Colonic mucosa (tissue), 4 donors: ENCODE results near the gene SUPT3H. TPM values are rescaled to one million over a fixed set of nuclear protein-coding genes. Genes with fewer than 3 reads are reported as not detected.

Experiments
- DNase-seq: peaks from one replicate; pipeline ENCODE4 v3.0.0-alpha.2; 2020
- H3K27ac ChIP-seq: fragments of 200-600 bp; one replicate; pipeline ENCODE4 v1.8.0; 2021
- H3K27me3 ChIP-seq: fragments of 200-600 bp; one replicate; pipeline ENCODE4 v1.8.0; 2021
- H3K36me3 ChIP-seq: fragments of 200-600 bp; one replicate; pipeline ENCODE4 v1.8.0; 2021
- H3K4me1 ChIP-seq: fragments of 200-600 bp; one replicate; pipeline ENCODE4 v1.8.0; 2021; ENCODE audit warnings: mild to moderate bottlenecking
- H3K4me3 ChIP-seq: fragments of 200-600 bp; one replicate; pipeline ENCODE4 v1.8.0; 2021
- H3K9ac ChIP-seq, 2 donors: one replicate each; pipeline ENCODE4 v1.7.0; 2013; ENCODE audit warnings: control low read depth in 2 of 2, low read depth in 2 of 2, low read length in 2 of 2
- H3K9me3 ChIP-seq: fragments of 200-600 bp; one replicate; pipeline ENCODE4 v1.8.0; 2021
- intact Hi-C: fragments of 100-400 bp; cut with DNase I; formaldehyde crosslinking; loops from one replicate; pipeline ENCODE4 v1.14.1; 2022
- total RNA-seq, 2 donors: library from RNA; stranded (reverse); fragmentation: NEBNext Ultra II Directional in 1 of 2; extraction: Animal tissue kit (Norgen Biotek cat#: 25700) in 1 of 2; gene quantifications; one replicate each; pipeline ENCODE4 v1.2.1, GENCODE V29; 2021
- TF ChIP-seq, protein P1 (sequence below): fragments of 200-600 bp; IDR thresholded peaks from one replicate; pipeline ENCODE4 v1.8.0; 2022; ENCODE audit warnings: antibody characterized with exemption, mild to moderate bottlenecking
- donor health status: healthy.
- donor health status: DM: no; HTN: no; CAD: no.
- donor health status: DM: no; HTN: no; CAD: no.

The SUPT3H gene
- total RNA-seq, 2 donors from 2014 or later: 3.4 to 4.1 TPM

DNA sequence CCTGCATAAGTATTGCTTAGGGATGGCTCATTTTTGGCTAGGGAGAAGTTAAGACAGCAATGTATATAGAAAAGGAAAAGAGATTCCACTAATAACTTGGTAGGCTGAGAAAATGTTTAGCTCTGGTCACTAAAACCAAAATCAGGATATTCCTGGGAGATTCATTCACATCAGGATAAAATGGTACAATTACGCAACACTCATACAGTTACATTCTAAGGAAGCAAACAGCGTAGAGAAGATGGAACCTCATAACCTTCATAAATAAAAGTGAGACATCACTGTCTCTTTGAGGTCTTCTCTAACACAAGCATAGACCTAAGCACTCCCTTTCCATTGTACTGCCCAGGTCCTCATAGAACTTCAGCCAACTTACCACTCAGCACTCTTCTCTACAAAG is 345.3 kb downstream of the SUPT3H start:
- H3K9ac ChIP-seq: no peak overlapping the region

DNA sequence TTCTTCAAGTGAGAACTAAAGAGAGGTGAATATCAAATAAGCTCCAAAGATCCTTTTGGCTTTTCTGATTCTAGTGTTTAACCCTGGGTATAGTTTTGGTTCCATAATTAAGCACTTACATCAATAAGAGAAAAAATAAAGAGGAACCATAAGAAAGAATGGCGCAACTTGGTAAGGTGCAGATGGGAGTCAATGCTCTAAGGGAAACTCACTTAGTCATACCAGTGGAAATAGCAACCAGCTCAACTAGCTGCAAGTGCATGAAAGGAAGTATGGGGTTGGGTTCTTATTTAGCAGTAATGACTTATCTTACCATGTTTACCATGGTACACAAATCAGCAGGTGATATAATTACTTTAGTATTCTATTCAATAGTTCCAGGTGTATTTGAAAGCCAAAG is 346.1 kb downstream of the SUPT3H start:
- H3K9me3 ChIP-seq: no peaks in the 10 kb centered on the region
- H3K9ac ChIP-seq: no peak overlapping the region
- no peak overlapping the region for H3K27ac ChIP-seq
- H3K4me3 ChIP-seq: no peak overlapping the region
- intact Hi-C loops: no loop called here
- TF ChIP-seq, protein P1, sequence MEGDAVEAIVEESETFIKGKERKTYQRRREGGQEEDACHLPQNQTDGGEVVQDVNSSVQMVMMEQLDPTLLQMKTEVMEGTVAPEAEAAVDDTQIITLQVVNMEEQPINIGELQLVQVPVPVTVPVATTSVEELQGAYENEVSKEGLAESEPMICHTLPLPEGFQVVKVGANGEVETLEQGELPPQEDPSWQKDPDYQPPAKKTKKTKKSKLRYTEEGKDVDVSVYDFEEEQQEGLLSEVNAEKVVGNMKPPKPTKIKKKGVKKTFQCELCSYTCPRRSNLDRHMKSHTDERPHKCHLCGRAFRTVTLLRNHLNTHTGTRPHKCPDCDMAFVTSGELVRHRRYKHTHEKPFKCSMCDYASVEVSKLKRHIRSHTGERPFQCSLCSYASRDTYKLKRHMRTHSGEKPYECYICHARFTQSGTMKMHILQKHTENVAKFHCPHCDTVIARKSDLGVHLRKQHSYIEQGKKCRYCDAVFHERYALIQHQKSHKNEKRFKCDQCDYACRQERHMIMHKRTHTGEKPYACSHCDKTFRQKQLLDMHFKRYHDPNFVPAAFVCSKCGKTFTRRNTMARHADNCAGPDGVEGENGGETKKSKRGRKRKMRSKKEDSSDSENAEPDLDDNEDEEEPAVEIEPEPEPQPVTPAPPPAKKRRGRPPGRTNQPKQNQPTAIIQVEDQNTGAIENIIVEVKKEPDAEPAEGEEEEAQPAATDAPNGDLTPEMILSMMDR: no peak
- no peaks in the 10 kb centered on the region for H3K27me3 ChIP-seq
- DNase-seq: no peak
- H3K36me3 ChIP-seq: no peaks in the 10 kb centered on the region
- no peaks in the 10 kb centered on the region for H3K4me1 ChIP-seq

More for the DNA sequence above, 345.3 kb downstream of the SUPT3H start:
- no peak for DNase-seq
- Histone ChIP-seq H3K9me3 (no peaks in the 10 kb centered on the region), H3K27me3 (no peaks in the 10 kb centered on the region), H3K27ac (no peak overlapping the region), H3K36me3 (no peaks in the 10 kb centered on the region), H3K4me1 (no peaks in the 10 kb centered on the region), H3K4me3 (no peak overlapping the region)
- intact Hi-C loops: no loop called here
- TF ChIP-seq, protein P1: no peak

DNA sequence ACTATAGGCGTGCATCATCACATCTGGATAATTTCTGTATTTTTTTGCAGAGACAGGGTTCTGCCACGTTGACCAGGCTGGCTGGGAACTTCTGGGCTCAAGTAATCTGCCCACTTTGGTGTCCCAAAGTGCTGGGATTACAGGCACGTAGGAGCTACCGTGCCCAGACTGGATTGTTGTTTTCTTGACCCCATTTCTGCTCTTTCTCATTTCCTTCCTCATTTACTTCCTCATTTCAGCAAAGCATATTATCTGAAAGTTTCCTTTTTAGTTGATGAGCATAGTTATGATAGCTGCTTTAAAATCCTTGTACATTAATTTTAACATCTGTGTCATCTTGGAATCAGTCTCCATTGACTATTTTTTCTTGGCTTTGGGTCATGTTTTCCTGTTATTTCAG is 350.6 kb downstream of the SUPT3H start:
- Histone ChIP-seq H3K9ac (no peak overlapping the region), H3K4me1 (no peaks in the 10 kb centered on the region), H3K27ac (no peak overlapping the region), H3K27me3 (no peaks in the 10 kb centered on the region), H3K4me3 (no peak overlapping the region), H3K36me3 (no peaks in the 10 kb centered on the region), H3K9me3 (no peaks in the 10 kb centered on the region)
- no peak for DNase-seq
- intact Hi-C loops: no loop called here
- TF ChIP-seq, protein P1: no peak

DNA sequence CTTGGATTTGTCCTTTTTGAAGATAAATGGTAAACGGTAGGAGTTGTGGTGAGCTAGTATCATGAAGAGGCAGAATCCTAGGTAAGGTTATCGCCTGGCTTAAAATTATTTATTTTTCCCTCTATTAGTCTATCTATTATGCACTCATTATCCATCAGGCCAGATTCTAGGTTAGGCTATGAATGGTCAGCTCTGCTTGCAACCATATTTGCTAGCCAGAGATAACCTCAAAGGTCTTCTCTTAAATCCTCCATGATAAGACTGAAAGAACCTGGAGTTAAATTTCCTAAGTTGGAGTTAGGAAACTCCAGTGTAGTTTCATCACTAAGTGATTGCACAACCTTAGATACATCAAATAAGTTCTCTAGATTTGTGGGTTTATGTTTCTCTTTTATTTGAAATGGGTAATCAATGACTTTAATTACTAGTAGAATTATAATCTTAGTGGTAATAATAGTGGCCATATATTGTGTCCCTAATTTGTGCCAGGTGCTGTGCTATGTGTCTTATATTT is 351.7 kb downstream of the SUPT3H start:
- Histone ChIP-seq H3K36me3 (no peaks in the 10 kb centered on the region), H3K27ac (no peak overlapping the region), H3K9ac (no peak overlapping the region), H3K4me3 (no peak overlapping the region), H3K9me3 (no peaks in the 10 kb centered on the region), H3K4me1 (no peaks in the 10 kb centered on the region), H3K27me3 (no peaks in the 10 kb centered on the region)
- intact Hi-C loops: no loop called here
- DNase-seq: no peak
- TF ChIP-seq, protein P1: no peak

DNA sequence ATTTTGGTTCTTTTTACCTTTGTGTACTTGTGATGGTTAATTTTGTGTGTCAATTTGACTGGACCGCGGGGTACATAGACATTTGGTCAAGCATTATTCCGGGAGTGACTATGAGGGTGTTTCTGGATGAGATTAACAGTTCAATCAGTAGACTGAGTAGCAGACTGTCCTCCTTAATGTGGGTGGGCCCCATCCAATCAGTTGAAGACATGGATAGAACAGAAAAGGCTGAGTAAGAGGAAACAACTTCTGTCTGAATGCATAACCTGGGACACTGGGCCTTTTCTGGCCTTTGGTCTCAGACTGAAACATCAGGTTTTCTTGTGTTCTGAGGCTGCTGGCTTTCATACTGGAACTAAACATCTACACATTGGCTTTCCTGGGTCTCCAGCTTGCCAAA is 353.1 kb downstream of the SUPT3H start:
- Histone ChIP-seq H3K9me3 (no peaks in the 10 kb centered on the region), H3K27ac (no peak overlapping the region), H3K9ac (no peak overlapping the region), H3K4me3 (no peak overlapping the region), H3K4me1 (no peaks in the 10 kb centered on the region), H3K27me3 (no peaks in the 10 kb centered on the region), H3K36me3 (no peaks in the 10 kb centered on the region)
- no peak for DNase-seq
- TF ChIP-seq, protein P1: no peak
- intact Hi-C loops: no loop called here
